Ectodermal cell (in vitro differentiated cells): Measurements from ENCODE around the gene HPCAL1.

Experiments used
- H3K27ac ChIP-seq: 2 replicates; pipeline ENCODE4 v1.7.0; 2013; ENCODE audit warnings: mild to moderate bottlenecking, low read depth, low read length; ENCODE audit not compliant: insufficient read depth, poor library complexity, severe bottlenecking
- H3K27me3 ChIP-seq: 2 replicates; pipeline ENCODE4 v1.7.0; 2013; ENCODE audit warnings: mild to moderate bottlenecking, low read length; ENCODE audit not compliant: insufficient read depth, control insufficient read depth, poor library complexity, severe bottlenecking
- H3K36me3 ChIP-seq: one replicate; pipeline ENCODE4 v1.7.0; 2013; ENCODE audit warnings: low read length; ENCODE audit not compliant: control insufficient read depth, insufficient read depth
- H3K4me1 ChIP-seq: one replicate; pipeline ENCODE4 v1.7.0; 2013; ENCODE audit warnings: low read length; ENCODE audit not compliant: control insufficient read depth, insufficient read depth
- H3K4me3 ChIP-seq: 2 replicates; pipeline ENCODE4 v1.7.0; 2013; ENCODE audit warnings: low read depth, low read length, control low read depth; ENCODE audit not compliant: insufficient read depth
- H3K9me3 ChIP-seq: 2 replicates; pipeline ENCODE4 v1.7.0; 2013; ENCODE audit warnings: mild to moderate bottlenecking, low read length, moderate library complexity; ENCODE audit not compliant: control insufficient read depth
- WGBS, 2 experiments: methylation state at CpG; one replicate each; pipeline ENCODE4 v1.1.7; 2013; ENCODE audit warnings: missing lambda C conversion rate in 2 of 2; 5-methylcytosine and 5-hydroxymethylcytosine counted together

Gene HPCAL1

DNA sequence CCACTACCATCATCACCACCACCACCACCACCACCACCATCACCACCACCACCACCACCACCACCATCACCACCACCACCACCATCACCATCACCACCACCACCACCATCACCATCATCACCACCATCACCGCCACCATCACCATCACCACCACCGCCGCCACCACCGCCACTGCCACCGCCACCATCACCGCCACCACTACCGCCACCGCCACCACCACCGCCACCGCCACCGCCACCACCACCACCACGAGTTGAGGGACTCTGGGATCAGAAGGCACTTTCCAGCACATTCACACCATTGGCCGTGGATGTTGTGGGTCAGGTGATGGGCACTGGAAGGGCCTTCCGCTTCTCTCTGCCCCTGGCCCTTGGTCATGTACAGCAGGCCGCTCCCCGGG lies 96.7 kb downstream of the HPCAL1 start:
- Histone ChIP-seq H3K4me3 (no peak overlapping the region), H3K27me3 (no peaks in the 10 kb centered on the region), H3K36me3 (no peaks in the 10 kb centered on the region), H3K27ac (no peak overlapping the region), H3K4me1 (peaks cover 6% of the 10 kb centered on the region), H3K9me3 (no peaks in the 10 kb centered on the region)
- 72 to 81% methylated on average over 11 of the region's 16 CpGs for WGBS, 2 experiments

DNA sequence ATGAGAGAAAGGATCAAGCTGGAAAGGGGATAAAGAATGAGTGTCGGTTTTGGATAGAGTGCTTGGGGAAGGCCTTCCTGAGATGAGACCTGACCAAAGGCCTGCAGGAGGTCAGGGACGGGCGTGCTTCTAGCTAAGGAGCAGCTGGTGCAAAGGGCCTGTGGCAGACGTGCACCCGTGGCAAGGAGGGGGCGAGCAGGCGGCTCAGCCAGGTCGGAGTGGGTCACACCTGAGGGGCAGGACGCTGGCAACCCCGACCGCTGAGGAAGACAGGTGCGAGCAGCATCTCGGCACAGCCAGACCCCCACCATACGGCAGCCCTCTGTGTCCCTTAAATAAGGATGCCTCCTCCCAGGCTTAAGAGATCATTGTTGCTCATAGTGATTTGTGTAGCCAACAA lies 97.3 kb downstream of the HPCAL1 start:
- no peaks in the 10 kb centered on the region for H3K36me3 ChIP-seq
- WGBS, 2 experiments: 91 to 92% methylated on average over 14 of the region's 14 CpGs
- H3K27ac ChIP-seq: no peak overlapping the region
- H3K27me3 ChIP-seq: no peaks in the 10 kb centered on the region
- no peak overlapping the region for H3K4me3 ChIP-seq
- H3K4me1 ChIP-seq: peaks cover 11% of the 10 kb centered on the region
- H3K9me3 ChIP-seq: no peaks in the 10 kb centered on the region

DNA sequence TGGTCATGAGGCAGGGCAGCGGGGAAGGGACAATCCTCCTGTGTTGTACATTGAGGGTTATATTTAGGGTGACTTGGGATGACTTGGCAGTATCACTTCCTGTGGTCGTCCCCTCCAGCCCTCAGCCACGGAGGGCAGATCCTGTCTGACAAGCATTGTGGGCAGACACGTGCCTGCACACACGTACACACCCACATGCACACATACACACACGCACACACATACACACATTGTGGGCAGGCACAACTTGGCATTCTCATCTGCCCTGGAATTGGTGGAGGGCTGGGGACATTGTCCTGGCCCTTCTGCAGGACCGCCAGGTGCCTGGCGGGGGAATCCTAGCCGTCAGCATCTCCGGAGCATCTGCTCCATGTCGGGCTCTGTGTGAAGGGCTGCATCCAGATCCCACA lies 97.9 kb downstream of the HPCAL1 start:
- Histone ChIP-seq H3K36me3 (no peaks in the 10 kb centered on the region), H3K27me3 (no peaks in the 10 kb centered on the region), H3K27ac (no peak overlapping the region), H3K4me3 (no peak overlapping the region), H3K4me1 (peaks cover 11% of the 10 kb centered on the region), H3K9me3 (no peaks in the 10 kb centered on the region)
- 93 to 94% methylated on average over 11 of the region's 11 CpGs for WGBS, 2 experiments

DNA sequence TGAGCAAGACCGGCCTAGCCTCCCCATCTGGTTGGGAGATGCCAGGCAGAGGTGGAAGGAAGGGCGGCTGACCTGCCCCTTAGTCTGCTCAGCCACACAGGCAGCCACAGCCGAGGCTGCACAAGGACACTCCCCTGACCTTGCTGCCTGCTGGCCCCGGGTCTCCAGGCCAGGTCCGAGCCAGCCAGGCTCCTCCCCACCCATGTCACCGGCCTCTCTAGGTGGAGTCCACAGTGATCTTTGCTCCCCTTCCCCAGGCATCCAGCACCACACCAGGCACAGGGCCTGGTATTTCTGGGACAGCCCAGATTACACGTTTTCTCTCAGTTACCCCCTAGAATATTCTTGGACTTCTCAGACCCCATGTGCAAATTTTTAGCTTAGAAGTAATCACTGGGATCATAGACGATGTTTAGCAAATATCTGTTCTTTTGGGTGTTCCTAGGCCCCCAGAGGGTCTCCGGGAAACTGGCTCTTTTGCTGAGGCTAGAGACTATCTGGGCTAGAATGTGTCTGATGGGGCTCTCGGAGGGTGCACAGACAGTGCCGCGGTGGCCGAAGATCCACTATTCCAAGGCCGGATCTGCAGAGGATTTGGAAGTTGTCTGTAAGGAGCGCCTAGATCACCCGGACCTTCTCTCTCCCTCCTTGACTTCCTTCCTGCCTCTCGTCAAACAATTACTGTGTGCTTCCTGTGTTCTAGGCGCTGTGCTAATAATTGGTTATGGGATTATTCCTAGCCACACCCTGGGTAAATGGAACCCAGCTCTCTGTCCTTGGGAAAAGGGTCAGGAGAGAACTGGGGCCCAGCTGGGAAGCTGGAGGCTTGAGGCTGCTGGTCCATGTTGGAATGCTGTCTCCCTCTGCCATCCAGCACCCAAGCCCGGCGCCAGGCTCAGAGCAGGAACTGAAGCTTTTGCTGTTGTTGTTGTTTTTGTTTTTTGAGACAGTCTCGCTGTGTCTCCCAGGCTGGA lies 98.6 kb downstream of the HPCAL1 start:
- 91% methylated on average over 21 of the region's 21 CpGs for WGBS, 2 experiments

DNA sequence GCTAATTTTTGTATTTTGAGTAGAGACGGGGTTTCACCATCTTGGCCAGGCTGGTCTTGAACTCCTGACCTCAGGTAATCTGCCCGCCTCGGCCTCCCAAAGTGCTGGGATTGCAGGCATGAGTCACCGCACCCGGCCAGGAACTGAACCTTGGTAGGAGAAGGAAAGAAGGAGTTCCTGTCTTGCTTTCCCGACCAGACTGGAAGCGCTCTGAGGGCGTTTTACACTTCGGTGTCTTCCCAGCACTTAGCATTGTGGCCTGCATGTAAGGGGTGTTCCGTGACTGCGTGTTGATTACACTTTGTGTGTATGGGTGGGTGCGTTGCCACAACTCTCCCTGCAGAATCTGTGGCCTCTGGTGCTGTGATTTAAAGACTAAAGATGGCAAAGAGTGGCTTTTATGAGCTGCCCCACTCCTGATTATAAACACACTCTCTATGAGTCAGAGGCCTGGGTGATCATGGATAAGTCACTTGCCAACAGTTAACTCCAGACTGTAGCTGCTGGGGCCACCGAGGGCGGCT lies 99.4 kb downstream of the HPCAL1 start:
- 87 to 89% methylated on average over 14 of the region's 14 CpGs for WGBS, 2 experiments
- H3K9me3 ChIP-seq: no peaks in the 10 kb centered on the region
- H3K4me3 ChIP-seq: no peak overlapping the region
- H3K27me3 ChIP-seq: no peaks in the 10 kb centered on the region
- peaks cover 11% of the 10 kb centered on the region for H3K4me1 ChIP-seq
- no peak overlapping the region for H3K27ac ChIP-seq
- H3K36me3 ChIP-seq: no peaks in the 10 kb centered on the region

More for the DNA sequence above, 98.6 kb downstream of the HPCAL1 start:
- no peak overlapping the region for H3K27ac ChIP-seq
- peaks cover 11% of the 10 kb centered on the region for H3K4me1 ChIP-seq
- H3K36me3 ChIP-seq: no peaks in the 10 kb centered on the region
- no peaks in the 10 kb centered on the region for H3K9me3 ChIP-seq
- no peak overlapping the region for H3K4me3 ChIP-seq
- H3K27me3 ChIP-seq: no peaks in the 10 kb centered on the region

DNA sequence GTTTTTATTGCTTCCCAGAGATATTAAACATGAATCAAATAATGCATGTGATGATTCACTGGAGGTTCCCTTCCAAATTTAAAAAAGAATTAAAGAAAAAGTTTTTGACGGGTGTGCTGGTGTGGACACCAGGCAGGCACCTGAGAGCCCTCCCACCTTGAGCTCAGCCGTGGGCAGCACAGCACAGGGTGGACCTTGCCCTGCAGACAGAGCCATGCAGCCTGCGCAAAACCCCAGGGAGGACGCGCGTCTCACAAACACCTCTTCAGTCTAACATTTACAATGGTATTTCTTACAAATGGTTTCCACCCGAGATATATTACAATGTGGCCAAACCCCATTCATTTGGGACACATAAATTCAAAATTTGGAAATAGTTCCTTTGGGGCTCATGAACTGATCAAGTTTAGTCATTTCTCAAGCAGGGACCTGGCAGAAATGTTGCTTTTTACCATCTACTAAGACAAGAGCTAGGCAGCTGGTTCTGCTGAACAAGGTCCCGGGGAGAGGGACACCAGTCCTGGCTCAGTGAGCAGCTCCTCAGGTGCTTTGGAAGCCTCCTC lies 100.0 kb downstream of the HPCAL1 start:
- Histone ChIP-seq H3K4me1 (peaks cover 11% of the 10 kb centered on the region), H3K27ac (no peak overlapping the region), H3K27me3 (no peaks in the 10 kb centered on the region), H3K9me3 (no peaks in the 10 kb centered on the region), H3K36me3 (no peaks in the 10 kb centered on the region), H3K4me3 (no peak overlapping the region)
- 81 to 85% methylated on average over 8 of the region's 8 CpGs for WGBS, 2 experiments

DNA sequence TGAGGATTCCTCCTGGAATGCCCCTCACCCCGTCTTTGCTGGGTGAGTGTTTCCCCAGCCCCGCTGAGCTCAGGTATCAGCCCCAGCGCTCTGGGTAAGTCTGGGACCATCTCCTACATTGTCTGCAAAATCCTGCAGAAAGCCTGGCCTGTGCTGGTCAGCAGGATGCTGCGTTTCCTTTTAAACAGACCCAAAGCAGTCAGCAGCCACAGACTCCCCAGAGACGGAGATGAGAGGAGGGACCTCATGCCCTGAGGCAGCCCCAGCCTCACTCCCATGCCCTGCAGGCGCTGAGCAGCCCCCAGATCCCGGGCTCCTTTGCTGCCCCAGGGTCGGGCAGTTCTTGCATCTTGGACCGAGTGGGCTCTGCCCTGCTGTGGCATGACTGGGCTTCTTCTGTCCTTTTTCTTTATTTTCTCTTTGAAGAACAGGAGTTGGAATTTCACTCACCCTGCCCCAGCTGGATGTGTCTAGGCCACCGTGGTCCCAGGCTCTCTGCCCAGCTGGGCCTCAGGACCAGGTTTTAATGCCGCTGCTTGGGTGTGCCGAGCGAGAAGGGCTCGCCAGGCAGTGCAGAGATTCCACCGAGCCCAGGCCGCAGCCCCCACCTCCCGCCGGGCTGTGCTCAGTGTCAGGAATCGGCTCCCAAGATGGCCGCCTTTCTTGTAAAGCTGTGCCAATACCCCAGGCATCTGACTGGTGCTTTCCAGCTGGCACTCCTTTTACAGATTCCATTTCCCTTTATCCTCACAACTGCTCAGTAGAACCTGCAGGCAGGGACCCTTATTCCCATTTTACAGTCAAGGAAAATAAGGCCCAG lies 101.8 kb downstream of the HPCAL1 start:
- H3K27ac ChIP-seq: no peak overlapping the region
- H3K36me3 ChIP-seq: no peaks in the 10 kb centered on the region
- H3K4me3 ChIP-seq: no peak overlapping the region
- WGBS, 2 experiments: 65 to 69% methylated on average over 20 of the region's 20 CpGs
- H3K27me3 ChIP-seq: no peaks in the 10 kb centered on the region
- H3K9me3 ChIP-seq: no peaks in the 10 kb centered on the region
- peaks cover 13% of the 10 kb centered on the region for H3K4me1 ChIP-seq

DNA sequence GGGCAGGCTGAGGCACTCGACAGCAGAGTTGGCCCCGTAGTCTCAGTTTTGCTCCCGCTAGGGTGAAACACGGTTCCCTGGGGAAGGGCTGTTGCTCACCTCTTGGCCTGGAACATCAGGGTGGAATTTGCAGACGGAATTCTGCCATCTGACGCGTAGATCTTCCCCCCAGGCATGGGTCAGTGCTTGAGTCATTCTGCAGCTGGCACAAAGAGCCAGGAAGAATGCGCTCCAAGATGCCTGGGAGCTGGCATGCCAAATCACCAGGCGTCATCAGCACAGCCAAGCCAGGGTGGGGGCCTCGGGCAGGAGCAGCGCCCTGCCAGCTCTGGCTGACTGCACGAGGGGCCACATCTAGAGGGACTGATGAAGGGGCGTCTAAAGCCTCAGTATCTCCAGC lies 102.7 kb downstream of the HPCAL1 start:
- Histone ChIP-seq H3K9me3 (no peaks in the 10 kb centered on the region), H3K27ac (no peak overlapping the region), H3K36me3 (no peaks in the 10 kb centered on the region), H3K27me3 (no peaks in the 10 kb centered on the region), H3K4me3 (no peak overlapping the region), H3K4me1 (peaks cover 13% of the 10 kb centered on the region)
- 95% methylated on average over 13 of the region's 13 CpGs for WGBS, 2 experiments

DNA sequence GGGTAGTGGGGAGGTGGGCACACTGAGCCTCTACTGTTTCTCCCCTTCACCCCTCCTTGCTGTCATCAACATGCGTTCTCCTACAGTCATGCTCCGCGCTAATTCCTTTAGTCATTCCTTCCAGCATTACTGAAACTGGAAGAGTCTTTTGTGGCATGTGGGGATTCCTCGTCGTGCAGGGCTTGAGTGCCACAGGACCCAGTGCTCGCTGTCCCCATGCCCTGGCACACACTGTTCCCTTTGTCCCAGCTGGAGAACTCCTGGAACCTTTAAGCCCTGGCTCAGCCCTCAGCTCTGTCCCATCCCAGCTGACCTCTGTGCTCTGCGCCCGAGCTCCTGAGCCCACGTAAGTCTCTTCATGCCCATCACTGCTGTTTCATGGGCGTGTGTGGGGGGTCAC lies 103.3 kb downstream of the HPCAL1 start:
- no peaks in the 10 kb centered on the region for H3K9me3 ChIP-seq
- no peaks in the 10 kb centered on the region for H3K27me3 ChIP-seq
- H3K27ac ChIP-seq: no peak overlapping the region
- no peaks in the 10 kb centered on the region for H3K36me3 ChIP-seq
- 82 to 85% methylated on average over 10 of the region's 10 CpGs for WGBS, 2 experiments
- no peak overlapping the region for H3K4me3 ChIP-seq
- peaks cover 13% of the 10 kb centered on the region for H3K4me1 ChIP-seq
